Lung (tissue), 12 donors: ENCODE measurements around the gene TAPBP. TPM values are rescaled to one million over a fixed set of nuclear protein-coding genes. Genes with fewer than 3 reads are reported as not detected.

Source experiments
- ATAC-seq: fragments of 200-7000 bp; cut with Tn5 transposase; one replicate; pipeline ENCODE4 v1.9.1; 2020; ENCODE audit warnings: moderate number of reproducible peaks; ENCODE audit not compliant: insufficient read depth, low FRiP score
- DNase-seq, 3 donors: peaks; one replicate each; pipeline ENCODE4 v3.0.0-alpha.2; 2013 to 2017
- H3K27ac ChIP-seq, 2 donors: one replicate each; pipeline ENCODE4 v1.5.1; 2013; ENCODE audit warnings: mild to moderate bottlenecking in 2 of 2, moderate library complexity in 2 of 2, control low read depth in 1 of 2, inconsistent platforms in 1 of 2, low read depth in 1 of 2, low read length in 1 of 2
- H3K27me3 ChIP-seq, 3 donors: one replicate each; pipeline ENCODE4 v1.5.1; 2013; ENCODE audit warnings: low read length in 2 of 3; ENCODE audit not compliant: control insufficient read depth in 3 of 3, insufficient read depth in 3 of 3
- H3K36me3 ChIP-seq, 4 donors: one replicate each; pipeline ENCODE4 v1.5.1; 2013; ENCODE audit warnings: low read length in 4 of 4, mild to moderate bottlenecking in 1 of 4, moderate library complexity in 1 of 4; ENCODE audit not compliant: control insufficient read depth in 4 of 4, insufficient read depth in 4 of 4
- H3K4me1 ChIP-seq, 5 donors: one replicate each; pipeline ENCODE4 v1.5.1; 2013; ENCODE audit warnings: low read length in 5 of 5, mild to moderate bottlenecking in 2 of 5, moderate library complexity in 1 of 5; ENCODE audit not compliant: control insufficient read depth in 5 of 5, insufficient read depth in 5 of 5
- H3K4me3 ChIP-seq: one replicate; pipeline ENCODE4 v1.5.1; 2013; ENCODE audit warnings: mild to moderate bottlenecking, control low read depth, moderate library complexity
- H3K9ac ChIP-seq, 2 donors: one replicate each; pipeline ENCODE4 v1.5.1; 2013; ENCODE audit warnings: low read length in 2 of 2, control low read depth in 1 of 2; ENCODE audit not compliant: insufficient read depth in 1 of 2
- H3K9me3 ChIP-seq, 4 donors: one replicate each; pipeline ENCODE4 v1.5.1; 2013; ENCODE audit warnings: low read length in 3 of 4, mild to moderate bottlenecking in 1 of 4, moderate library complexity in 1 of 4; ENCODE audit not compliant: control insufficient read depth in 4 of 4, insufficient read depth in 3 of 4
- WGBS, 2 donors: extraction: QIAGEN DNeasy Blood & Tissue Kit; methylation state at CpG; one replicate each; pipeline ENCODE4 v1.1.7; 2013; 5-methylcytosine and 5-hydroxymethylcytosine counted together
- polyA plus RNA-seq, 2 donors: library from polyadenylated mRNA; stranded (reverse); fragments of 200-250 nt; gene quantifications; one replicate each; pipeline ENCODE4 v1.2.1, GENCODE V29; 2013
- total RNA-seq, 2 donors: library from RNA; depleted of rRNA in 1 of 2; stranded (reverse); fragments of >200 nt in 1 of 2; gene quantifications; one replicate each; pipeline ENCODE4 v1.2.1, GENCODE V29; 2014 to 2021
- TF ChIP-seq, protein P1 (sequence below): IDR thresholded peaks from 2 replicates; pipeline ENCODE4 v1.5.1; 2012; ENCODE audit warnings: mild to moderate bottlenecking; ENCODE audit errors: control extremely low read depth, extremely low read depth
- donor health status: control.
- donor health status: control.
- donor health status: Bipolar disorder and iron deficiency.
- donor health status: healthy.
- donor health status: DM: yes; HTN: yes; CAD: no.

TAPBP gene
- total and polyA plus RNA-seq, 4 donors: 78.7 to 241 (median 117) TPM

DNA sequence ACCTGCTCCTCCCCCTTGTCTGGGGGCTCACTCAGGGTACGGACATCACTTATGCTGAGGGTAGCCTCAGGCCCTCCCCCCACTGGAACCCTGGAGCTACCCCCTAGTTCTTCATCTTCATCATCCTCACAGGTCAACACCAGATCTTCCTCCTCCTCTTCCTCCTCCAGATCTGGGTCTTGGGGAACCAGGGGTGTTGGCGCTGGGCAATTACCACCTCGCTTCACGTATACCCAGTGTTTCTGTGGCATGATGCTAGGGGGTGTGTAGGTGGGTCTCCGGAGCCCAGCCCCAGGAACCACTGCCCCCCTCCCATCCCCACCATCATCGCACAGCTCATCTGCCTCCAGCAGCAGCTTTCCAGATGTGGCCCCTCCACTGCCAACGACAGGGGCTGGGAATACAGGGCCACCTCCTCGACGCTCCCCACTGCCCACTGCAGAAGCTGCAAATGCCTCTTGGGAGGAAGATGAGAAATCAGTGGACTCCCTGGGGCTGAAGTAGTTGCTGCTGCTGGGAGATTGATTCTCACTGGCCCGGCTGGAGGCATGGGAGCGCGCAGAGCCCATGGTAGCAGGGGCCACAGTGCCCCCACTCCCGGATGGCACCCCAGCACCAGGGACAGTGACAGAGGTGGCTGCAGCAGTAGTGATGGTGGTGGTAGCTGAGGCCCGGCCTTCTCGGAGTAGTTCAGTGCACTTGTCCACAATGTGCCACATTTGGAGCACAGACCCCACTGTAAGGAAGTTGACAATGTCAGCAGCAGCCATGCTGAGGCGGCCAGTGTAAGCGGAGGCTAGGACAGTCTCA is 2.1 kb upstream of the TAPBP start:
- TF ChIP-seq, protein P1, sequence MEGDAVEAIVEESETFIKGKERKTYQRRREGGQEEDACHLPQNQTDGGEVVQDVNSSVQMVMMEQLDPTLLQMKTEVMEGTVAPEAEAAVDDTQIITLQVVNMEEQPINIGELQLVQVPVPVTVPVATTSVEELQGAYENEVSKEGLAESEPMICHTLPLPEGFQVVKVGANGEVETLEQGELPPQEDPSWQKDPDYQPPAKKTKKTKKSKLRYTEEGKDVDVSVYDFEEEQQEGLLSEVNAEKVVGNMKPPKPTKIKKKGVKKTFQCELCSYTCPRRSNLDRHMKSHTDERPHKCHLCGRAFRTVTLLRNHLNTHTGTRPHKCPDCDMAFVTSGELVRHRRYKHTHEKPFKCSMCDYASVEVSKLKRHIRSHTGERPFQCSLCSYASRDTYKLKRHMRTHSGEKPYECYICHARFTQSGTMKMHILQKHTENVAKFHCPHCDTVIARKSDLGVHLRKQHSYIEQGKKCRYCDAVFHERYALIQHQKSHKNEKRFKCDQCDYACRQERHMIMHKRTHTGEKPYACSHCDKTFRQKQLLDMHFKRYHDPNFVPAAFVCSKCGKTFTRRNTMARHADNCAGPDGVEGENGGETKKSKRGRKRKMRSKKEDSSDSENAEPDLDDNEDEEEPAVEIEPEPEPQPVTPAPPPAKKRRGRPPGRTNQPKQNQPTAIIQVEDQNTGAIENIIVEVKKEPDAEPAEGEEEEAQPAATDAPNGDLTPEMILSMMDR: no peak
- Histone ChIP-seq H3K9me3 (no peaks in the 10 kb centered on the region), H3K9ac (no peak overlapping the region), H3K27ac (peak overlapping the region in 1 of 2 donors; percentile 97), H3K27me3 (no peaks in the 10 kb centered on the region), H3K4me3 (no peak overlapping the region), H3K4me1 (peaks cover 8 to 33% (median 16%) of the 10 kb centered on the region in 5 donors), H3K36me3 (peaks cover 4 to 46% (median 27%) of the 10 kb centered on the region in 4 donors)
- WGBS, 2 donors: 92 to 93% methylated on average over 17 of the region's 17 CpGs
- ATAC-seq (no peak), DNase-seq (no peak)

- Histone ChIP-seq H3K27me3 (no peaks in the 10 kb centered on the region), H3K9me3 (no peaks in the 10 kb centered on the region), H3K36me3 (peaks cover 4 to 38% (median 19%) of the 10 kb centered on the region in 4 donors), H3K27ac (peak overlapping the region; percentile 96 to 97), H3K4me3 (no peak overlapping the region), H3K9ac (peak overlapping the region in 1 of 2 donors; percentile 73), H3K4me1 (peaks cover 8 to 33% (median 16%) of the 10 kb centered on the region in 5 donors)
- TF ChIP-seq, protein P1: no peak
- DNase-seq (peak in 1 of 3 donors; percentile 25), ATAC-seq (no peak)
- WGBS, 2 donors: 48 to 52% methylated on average over 47 of the region's 47 CpGs
These were observed 1.3 kb upstream of the TAPBP start for GRCh38 chr6:33314943-33315792.

DNA sequence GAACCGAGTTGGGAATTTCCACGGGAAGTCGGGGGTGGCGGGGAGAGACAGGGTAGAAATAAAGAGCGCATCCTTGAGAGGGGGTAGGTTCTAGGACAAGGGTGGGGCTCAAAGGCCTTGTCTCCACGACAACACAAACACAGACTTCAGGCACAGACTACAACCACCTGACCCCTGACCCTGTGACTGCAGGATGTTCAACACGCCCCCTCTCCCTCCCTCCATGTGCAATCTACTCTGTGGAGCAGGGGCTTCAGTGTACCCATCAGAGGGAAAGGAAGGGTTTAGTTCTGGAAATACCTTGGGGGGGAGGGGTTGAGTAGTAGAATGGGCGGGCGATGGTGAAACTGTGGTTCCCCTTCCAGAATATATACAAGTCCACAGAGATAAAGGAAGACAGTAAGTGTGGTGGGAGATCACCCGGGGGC is 651 bp upstream of the TAPBP start:
- peaks cover 8 to 33% (median 16%) of the 10 kb centered on the region in 5 donors for H3K4me1 ChIP-seq
- peaks cover 4 to 32% (median 13%) of the 10 kb centered on the region in 4 donors for H3K36me3 ChIP-seq
- DNase-seq (peak; percentile 79 to 83 (median 81)), ATAC-seq (peak; percentile 15)
- H3K9me3 ChIP-seq: no peaks in the 10 kb centered on the region
- H3K4me3 ChIP-seq: peak overlapping the region; percentile 81
- peak overlapping the region in 1 of 2 donors; percentile 73 for H3K9ac ChIP-seq
- H3K27me3 ChIP-seq: no peaks in the 10 kb centered on the region
- TF ChIP-seq, protein P1: no peak
- WGBS, 2 donors: 1 to 2% methylated on average over 10 of the region's 10 CpGs
- H3K27ac ChIP-seq: peak overlapping the region; percentile 96 to 97
